SK-N-SH (cell line): ENCODE data around the gene LILRB4.
"Not testable (repeated sequence)": the region's sequence is repeated elsewhere in the genome, so short reads cannot be mapped to it uniquely, and the experiment has no call there.

Source experiments
- CHD2 ChIP-seq: fragments of 150-350 bp; IDR thresholded peaks from 2 replicates; pipeline ENCODE4 v1.6.1; 2018; ENCODE audit warnings: low read length; ENCODE audit not compliant: partially characterized antibody
- CTCF ChIP-seq: fragments of 200-600 bp; sonication (generic); IDR thresholded peaks from 2 replicates; pipeline ENCODE4 v1.6.1; 2017; ENCODE audit warnings: antibody characterized with exemption, mild to moderate bottlenecking, moderate library complexity
- EP300 ChIP-seq, 2 experiments: IDR thresholded peaks; 2 replicates each; pipeline versions ENCODE4 v1.4.0 to v1.6.1; 2012; ENCODE audit warnings: borderline replicate concordance in 1 of 2, low read depth in 1 of 2, low read length in 1 of 2
- EZH2phosphoT487 ChIP-seq: fragments of 200-600 bp; sonication (generic); IDR thresholded peaks from 2 replicates; pipeline ENCODE4 v1.6.1; 2017; ENCODE audit warnings: low read depth, mixed run types, mild to moderate bottlenecking, antibody characterized with exemption, moderate library complexity, borderline replicate concordance
- GABPA ChIP-seq: IDR thresholded peaks from 2 replicates; pipeline ENCODE4 v1.4.0; 2012; ENCODE audit warnings: low read depth, mild to moderate bottlenecking
- GATA2 ChIP-seq: sonication (generic); formaldehyde crosslinking; IDR thresholded peaks from 2 replicates; pipeline ENCODE4 v1.5.0; 2020; ENCODE audit warnings: mild to moderate bottlenecking, missing genetic modification reagents
- JUND ChIP-seq: IDR thresholded peaks from 2 replicates; pipeline ENCODE4 v1.4.0; 2012
- SMC3 ChIP-seq: IDR thresholded peaks from 2 replicates; pipeline ENCODE4 v1.6.1; 2012; ENCODE audit warnings: low read depth, low read length, improper control_type of control experiment
- TCF12 ChIP-seq: IDR thresholded peaks from 2 replicates; pipeline ENCODE4 v1.4.0; 2012
- YY1 ChIP-seq: IDR thresholded peaks from 2 replicates; pipeline ENCODE4 v1.4.0; 2012; ENCODE audit warnings: low read depth, mild to moderate bottlenecking

- not testable (repeated sequence) for TF ChIP-seq TCF12; GABPA; GATA2 (CRISPR knock-in tag); YY1; EZH2phosphoT487; JUND; CTCF; SMC3; EP300 (IDR thresholded peaks at IDR 0.05; ENCODE audit: borderline replicate concordance in 1 of 2, low read depth in 1 of 2, low read length in 1 of 2); CHD2
These were observed 38.6 kb upstream of the LILRB4 start for GRCh38 chr19:54624234-54624633.
